K562 (cell line): ENCODE measurements around the gene LINGO3. TPM values are rescaled to one million over a fixed set of nuclear protein-coding genes. Genes with fewer than 3 reads are reported as not detected.
A peak's percentile ranks its signal among the peaks of the same experiment; 100 is the strongest.

Source experiments
- ATAC-seq: fragments of 200-7000 bp; cut with Tn5 transposase; 3 replicates; pipeline ENCODE4 v1.9.1; 2020; ENCODE audit warnings: moderate library complexity
- BruUV-seq: library from RNA; stranded (reverse); fragments of 400-500 nt; replicated peaks from 2 replicates; lab custom pipeline; 2021; lab: Mats Ljungman, UMichigan
- CTCF ChIA-PET: fragments of 300-600 bp; formaldehyde crosslinking; extraction: SDS; loops from one replicate; lab custom pipeline; 2021; ENCODE audit warnings: low intra/inter-chr PET ratio; lab: Yijun Ruan, JAX
- POLR2A ChIA-PET: fragments of 300-600, 350-650 bp; sonication (Branson Sonifier 250); formaldehyde crosslinking; extraction: SDS; loops from one replicate; lab custom pipeline; 2021; ENCODE audit warnings: antibody characterized with exemption, inconsistent platforms; lab: Yijun Ruan, JAX
- DNase-seq, 4 experiments: peaks; one replicate each; pipeline versions ENCODE4 v3.0.0 to v3.0.0-alpha.2; 2011 to 2018; ENCODE audit warnings: low spot score in 3 of 4, mixed read lengths in 3 of 4; ENCODE audit errors: extremely low read depth in 1 of 4
- FAIRE-seq: peaks from 2 replicates; lab custom pipeline; 2011; peaks lifted over from hg19 to GRCh38; lab: Jason Lieb, UNC
- H2AFZ ChIP-seq: 2 replicates; pipeline ENCODE4 v1.6.0; 2011; ENCODE audit warnings: low read depth, low read length, control low read depth, inconsistent platforms
- H3K27ac ChIP-seq: fragments of 200-600 bp; 3 replicates; pipeline ENCODE4 v1.8.0; 2011; ENCODE audit warnings: low read depth, mild to moderate bottlenecking, control low read depth, inconsistent platforms, low read length, moderate library complexity, mixed read lengths; ENCODE audit errors: extremely low read depth
- H3K27me3 ChIP-seq, 2 experiments: fragments of 300-600 bp in 1 of 2; 2 replicates in 1 of 2; 3 replicates in 1 of 2; pipeline versions ENCODE4 v1.6.0 to v1.8.0; 2011; ENCODE audit warnings: inconsistent platforms in 2 of 2, low read length in 2 of 2, mild to moderate bottlenecking in 1 of 2, mixed read lengths in 1 of 2, moderate library complexity in 1 of 2; ENCODE audit not compliant: control insufficient read depth in 2 of 2, insufficient read depth in 2 of 2
- H3K36me3 ChIP-seq: fragments of 300-600 bp; 3 replicates; pipeline ENCODE4 v1.8.0; 2011; ENCODE audit warnings: mild to moderate bottlenecking, low read length, inconsistent platforms; ENCODE audit not compliant: control insufficient read depth, insufficient read depth
- H3K4me1 ChIP-seq, 2 experiments: fragments of 200-600 bp in 1 of 2; replicated peaks in 1 of 2; 2 replicates in 1 of 2; 3 replicates in 1 of 2; pipeline versions ENCODE4 v1.5.1 to v1.8.0; 2011; ENCODE audit warnings: inconsistent platforms in 2 of 2, low read length in 2 of 2, mild to moderate bottlenecking in 1 of 2, mixed read lengths in 1 of 2, moderate library complexity in 1 of 2; ENCODE audit not compliant: control insufficient read depth in 2 of 2, insufficient read depth in 2 of 2
- H3K4me2 ChIP-seq: 2 replicates; pipeline ENCODE4 v1.6.1; 2011; ENCODE audit warnings: low read length, control low read depth, inconsistent platforms, mixed read lengths; ENCODE audit not compliant: insufficient read depth
- H3K4me3 ChIP-seq: fragments of 200-600 bp; sonication (generic), shearing (Covaris generic); 2 replicates; pipeline ENCODE4 v1.5.1; 2016; ENCODE audit warnings: control low read depth, inconsistent platforms
- H3K79me2 ChIP-seq: fragments of 200-600 bp; 3 replicates; pipeline ENCODE4 v1.8.0; 2011; ENCODE audit warnings: low read length, inconsistent platforms; ENCODE audit not compliant: control insufficient read depth, insufficient read depth
- H3K9ac ChIP-seq, 2 experiments: 2 replicates each; pipeline versions ENCODE4 v1.6.0 to v1.6.1; 2011; ENCODE audit warnings: low read depth in 2 of 2, low read length in 2 of 2, control low read depth in 1 of 2, inconsistent platforms in 1 of 2, mild to moderate bottlenecking in 1 of 2, mixed read lengths in 1 of 2; ENCODE audit not compliant: insufficient read depth in 1 of 2
- H3K9me1 ChIP-seq: one replicate; pipeline ENCODE4 v1.6.0; 2011; ENCODE audit warnings: inconsistent platforms, mild to moderate bottlenecking, low read length, moderate library complexity; ENCODE audit not compliant: control insufficient read depth, insufficient read depth
- H3K9me3 ChIP-seq: replicated peaks from 2 replicates; pipeline ENCODE4 v1.5.1; 2011; ENCODE audit warnings: low read depth, low read length, inconsistent platforms; ENCODE audit not compliant: control insufficient read depth, insufficient read depth
- H4K20me1 ChIP-seq: replicated peaks from 2 replicates; pipeline ENCODE4 v1.6.1; 2011; ENCODE audit warnings: low read length, inconsistent platforms, mixed read lengths; ENCODE audit not compliant: control insufficient read depth, insufficient read depth
- C11orf30 ChIP-seq: fragments of 450-650 bp; IDR thresholded peaks from 2 replicates; pipeline ENCODE4 v1.6.1; 2016; ENCODE audit warnings: low read depth, mild to moderate bottlenecking
- CBX5 ChIP-seq: IDR thresholded peaks from 2 replicates; pipeline ENCODE4 v1.6.1; 2014; ENCODE audit warnings: low read depth, borderline replicate concordance
- FOXP1 ChIP-seq: sonication (generic); formaldehyde crosslinking; IDR thresholded peaks from 2 replicates; pipeline ENCODE4 v1.8.0; 2022; ENCODE audit warnings: mild to moderate bottlenecking, missing genetic modification reagents
- HLTF ChIP-seq: fragments of 450-650 bp; IDR thresholded peaks from 2 replicates; pipeline ENCODE4 v1.6.1; 2016
- KDM5B ChIP-seq: fragments of 200-600 bp; sonication (generic); IDR thresholded peaks from 2 replicates; pipeline ENCODE4 v1.6.1; 2012; ENCODE audit warnings: low read depth, mild to moderate bottlenecking, moderate library complexity, low read length, control low read depth, inconsistent platforms; ENCODE audit not compliant: insufficient replicate concordance
- MAFG ChIP-seq: fragments of 450-650 bp; conservative IDR thresholded peaks from 2 replicates; pipeline ENCODE4 v1.6.1; 2016; ENCODE audit warnings: missing genetic modification characterization, missing compliant biosample characterization
- MAFK ChIP-seq: IDR thresholded peaks from 2 replicates; pipeline ENCODE4 v1.6.1; 2011; ENCODE audit warnings: low read length, improper control_type of control experiment
- NFATC3 ChIP-seq: fragments of 450-650 bp; IDR thresholded peaks from 2 replicates; pipeline ENCODE4 v1.6.1; 2017; ENCODE audit warnings: mild to moderate bottlenecking
- NFE2 ChIP-seq: IDR thresholded peaks from 2 replicates; pipeline ENCODE4 v1.6.1; 2014; ENCODE audit warnings: antibody characterized with exemption, low read depth
- POLR2B ChIP-seq: fragments of 450-650 bp; IDR thresholded peaks from 2 replicates; pipeline ENCODE4 v1.6.1; 2018; ENCODE audit warnings: low read depth; ENCODE audit not compliant: partially characterized antibody
- RBM15 ChIP-seq: fragments of 200-400 bp; formaldehyde crosslinking; IDR thresholded peaks from 2 replicates; pipeline ENCODE4 v1.6.1; 2018; ENCODE audit warnings: mild to moderate bottlenecking, low read length, moderate library complexity; ENCODE audit not compliant: insufficient read depth
- SMARCA5 ChIP-seq: fragments of 450-650 bp; IDR thresholded peaks from 2 replicates; pipeline ENCODE4 v1.6.1; 2016
- ZNF140 ChIP-seq: fragments of 250-450 bp; sonication (Bioruptor Pico); IDR thresholded peaks from 2 replicates; pipeline ENCODE4 v1.8.0; 2021; ENCODE audit warnings: moderate library complexity, mild to moderate bottlenecking, inconsistent platforms
- ZNF316 ChIP-seq: fragments of 450-650 bp; IDR thresholded peaks from 2 replicates; pipeline ENCODE4 v1.6.1; 2016
- ZNF764 ChIP-seq: fragments of 250-450 bp; sonication (Bioruptor Pico); IDR thresholded peaks from 2 replicates; pipeline ENCODE4 v1.4.0; 2020; ENCODE audit warnings: low read depth, mild to moderate bottlenecking, moderate library complexity
- WGBS: fragments of 100-300 bp; shearing (Covaris generic); methylation state at CpG from one replicate; pipeline ENCODE4 v1.1.6; 2016; ENCODE audit warnings: low coverage, mixed read lengths; ENCODE audit not compliant: insufficient coverage; ENCODE audit errors: missing lambda C conversion rate; 5-methylcytosine and 5-hydroxymethylcytosine counted together
- in situ Hi-C: fragments of 300-500 bp; cut with MboI; formaldehyde crosslinking; loops from 4 replicates; pipeline ENCODE4 v1.15.0; 2018; ENCODE audit warnings: inconsistent platforms, mixed read lengths
- intact Hi-C: fragments of 100-400 bp; cut with micrococcal nuclease; formaldehyde crosslinking; loops from 2 replicates; pipeline ENCODE4 v1.14.2; 2022
- polyA plus RNA-seq, 8 experiments: library from polyadenylated mRNA; depleted of rRNA in 4 of 8; stranded (reverse) in 5 of 8; unstranded in 3 of 8; fragments of >200 nt; fragmentation: Nextera tagmentation in 2 of 8; fragmentation: Illumina TruSeq in 1 of 8; extraction: Ambion mirVana in 2 of 8; extraction: Trizol in 1 of 8; gene quantifications; 2 replicates each; pipeline versions ENCODE4 v1.2.1 to v1.2.3, GENCODE V29; 2011 to 2014; ENCODE audit warnings: inconsistent platforms in 1 of 8, missing spikeins in 1 of 8
- total RNA-seq, 7 experiments: library from RNA; depleted of rRNA in 6 of 7; stranded (reverse); fragments of >200 nt in 6 of 7; fragmentation: Illumina TruSeq in 2 of 7; extraction: Trizol in 2 of 7; gene quantifications; 2 replicates each; pipeline versions ENCODE4 v1.2.1 to v1.2.3, GENCODE V29; 2011 to 2021; ENCODE audit warnings: low replicate concordance in 1 of 7
- TF ChIP-seq, protein P1 (sequence below): fragments of 250-450 bp; sonication (Bioruptor Pico); IDR thresholded peaks from 2 replicates; pipeline ENCODE4 v1.5.0; 2021
- TF ChIP-seq, protein P2 (sequence below): sonication (generic); formaldehyde crosslinking; IDR thresholded peaks from 2 replicates; pipeline ENCODE4 v1.8.1; 2023; ENCODE audit warnings: mild to moderate bottlenecking, missing genetic modification reagents, moderate library complexity

The LINGO3 gene
- total and polyA plus RNA-seq, 9 of the 15 experiments (the other 6 are each of a cell fraction or from before 2014, with no cell fraction given): 0.03 to 0.05 (median 0.03) TPM; not detected in 6

DNA sequence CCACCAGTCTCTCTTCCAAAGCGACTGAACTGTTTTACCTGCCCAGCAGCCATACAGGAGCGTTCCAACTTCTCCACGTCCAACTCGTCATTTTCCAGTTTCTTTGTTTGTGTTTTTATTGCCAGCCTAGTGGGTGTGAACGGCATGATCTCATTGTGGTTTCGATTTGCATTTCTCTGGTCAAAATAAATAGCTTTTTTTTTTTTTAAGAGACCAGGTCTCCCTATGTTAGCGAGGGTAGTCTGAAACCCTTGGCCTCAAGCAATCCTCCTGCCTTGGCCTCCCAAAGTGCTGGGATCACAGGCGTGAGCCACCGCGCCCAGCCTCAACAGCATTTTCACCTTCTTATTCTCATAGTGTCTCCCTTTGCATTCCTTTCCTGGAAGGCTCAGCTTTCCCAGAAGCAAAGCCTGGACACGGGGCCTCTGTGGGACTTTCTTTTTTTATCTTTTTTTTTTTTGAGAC is 47.6 kb downstream of the LINGO3 start (continued):
- TF ChIP-seq, protein P1, sequence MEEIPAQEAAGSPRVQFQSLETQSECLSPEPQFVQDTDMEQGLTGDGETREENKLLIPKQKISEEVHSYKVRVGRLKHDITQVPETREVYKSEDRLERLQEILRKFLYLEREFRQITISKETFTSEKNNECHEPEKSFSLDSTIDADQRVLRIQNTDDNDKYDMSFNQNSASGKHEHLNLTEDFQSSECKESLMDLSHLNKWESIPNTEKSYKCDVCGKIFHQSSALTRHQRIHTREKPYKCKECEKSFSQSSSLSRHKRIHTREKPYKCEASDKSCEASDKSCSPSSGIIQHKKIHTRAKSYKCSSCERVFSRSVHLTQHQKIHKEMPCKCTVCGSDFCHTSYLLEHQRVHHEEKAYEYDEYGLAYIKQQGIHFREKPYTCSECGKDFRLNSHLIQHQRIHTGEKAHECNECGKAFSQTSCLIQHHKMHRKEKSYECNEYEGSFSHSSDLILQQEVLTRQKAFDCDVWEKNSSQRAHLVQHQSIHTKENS (CRISPR knock-in tag): no peak
- no peak for TF ChIP-seq ZNF764 (CRISPR knock-in tag)

DNA sequence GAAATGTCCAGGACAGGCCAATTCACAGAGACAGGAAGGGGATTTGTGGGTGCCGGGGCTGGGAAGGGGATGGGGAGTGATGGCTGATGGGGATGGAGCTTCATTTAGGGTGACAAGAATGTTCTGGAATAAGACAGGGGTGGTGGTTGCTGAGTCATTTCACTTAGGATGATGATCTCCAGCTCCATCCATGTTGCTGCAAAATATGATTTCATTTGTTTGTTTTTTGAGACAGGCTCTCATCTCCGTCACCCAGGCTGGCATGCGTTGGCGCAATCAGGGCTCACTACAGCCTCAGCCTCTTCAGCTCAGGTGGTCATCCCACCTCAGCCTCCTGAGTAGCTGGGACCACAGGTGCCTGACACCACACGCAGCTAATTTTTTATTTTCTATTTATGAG is 48.6 kb downstream of the LINGO3 start:
- H3K27ac ChIP-seq: no peak overlapping the region
- H3K36me3 ChIP-seq: no peaks in the 10 kb centered on the region
- CTCF ChIA-PET: no interaction called here
- POLR2A ChIA-PET: interaction anchor here (0.7 to 6.7 kb wide), 5 partner anchors 10 to 972 kb away, joined by 4 to 52 read pairs (median 6); partner anchors contain the start of gene AMH
- ATAC-seq: no peak
- no TSS peak for BruUV-seq
- no peaks in the 10 kb centered on the region for H3K9me3 ChIP-seq
- DNase-seq: no peak
- H3K9me1 ChIP-seq: no peaks in the 10 kb centered on the region
- H2AFZ ChIP-seq: no peak overlapping the region
- no peak overlapping the region for H3K9ac ChIP-seq
- H4K20me1 ChIP-seq: no peaks in the 10 kb centered on the region
- H3K4me2 ChIP-seq: no peak overlapping the region
- in situ Hi-C loops (no loop called here), intact Hi-C loops (no loop called here)
- TF ChIP-seq CBX5 (no peak), SMARCA5 (no peak), MAFG (peak; percentile 40; the same call in 1 of the 2 replicates), NFATC3 (no peak), FOXP1 (CRISPR knock-in tag) (no peak), MAFK (peak; percentile 36; the same call in 1 of the 2 replicates), C11orf30 (peak; percentile 45), ZNF316 (0 out of 2 replicates have a peak, but pooled peaks have one; percentile 10), RBM15 (no peak), NFE2 (peak; percentile 68), KDM5B (no peak), ZNF140 (CRISPR knock-in tag) (no peak), POLR2B (no peak), HLTF (no peak)
- TF ChIP-seq, protein P2, sequence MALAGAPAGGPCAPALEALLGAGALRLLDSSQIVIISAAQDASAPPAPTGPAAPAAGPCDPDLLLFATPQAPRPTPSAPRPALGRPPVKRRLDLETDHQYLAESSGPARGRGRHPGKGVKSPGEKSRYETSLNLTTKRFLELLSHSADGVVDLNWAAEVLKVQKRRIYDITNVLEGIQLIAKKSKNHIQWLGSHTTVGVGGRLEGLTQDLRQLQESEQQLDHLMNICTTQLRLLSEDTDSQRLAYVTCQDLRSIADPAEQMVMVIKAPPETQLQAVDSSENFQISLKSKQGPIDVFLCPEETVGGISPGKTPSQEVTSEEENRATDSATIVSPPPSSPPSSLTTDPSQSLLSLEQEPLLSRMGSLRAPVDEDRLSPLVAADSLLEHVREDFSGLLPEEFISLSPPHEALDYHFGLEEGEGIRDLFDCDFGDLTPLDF (CRISPR knock-in tag): no peak
- no peaks in the 10 kb centered on the region for H3K79me2 ChIP-seq
- H3K4me1 ChIP-seq: peaks cover 14 to 50% of the 10 kb centered on the region in 2 experiments; a peak in 4 of 5 replicates
- WGBS: 87% methylated on average over 4 of the region's 5 CpGs
- no peaks in the 10 kb centered on the region for H3K27me3 ChIP-seq
- no peak overlapping the region for H3K4me3 ChIP-seq
- FAIRE-seq: no peak
